CD14-positive monocyte (primary cell): ENCODE results near the gene CASQ1. TPM values are rescaled to one million over a fixed set of nuclear protein-coding genes. Genes with fewer than 3 reads are reported as not detected.

ENCODE experiments used
- DNase-seq, 3 donors: peaks; one replicate each; pipeline ENCODE4 v3.0.0-alpha.2; 2011 to 2022
- H2AFZ ChIP-seq: 2 replicates; pipeline ENCODE4 v1.6.0; 2012; ENCODE audit warnings: mild to moderate bottlenecking, low read depth, low read length, inconsistent platforms; ENCODE audit not compliant: insufficient read depth, poor library complexity, severe bottlenecking
- H3K27ac ChIP-seq, 2 donors: 1 replicate in 1 of 2; 2 replicates in 1 of 2; pipeline ENCODE4 v1.5.1; 2012 to 2013; ENCODE audit warnings: low read length in 2 of 2, control low read depth in 1 of 2, inconsistent platforms in 1 of 2, low read depth in 1 of 2, mild to moderate bottlenecking in 1 of 2
- H3K27me3 ChIP-seq, 2 donors: one replicate each; pipeline versions ENCODE4 v1.6.0 to v1.6.1; 2011 to 2013; ENCODE audit warnings: low read length in 2 of 2; ENCODE audit not compliant: control insufficient read depth in 2 of 2, insufficient read depth in 2 of 2
- H3K36me3 ChIP-seq, 2 donors: replicated peaks in 1 of 2; 1 replicate in 1 of 2; 2 replicates in 1 of 2; pipeline versions ENCODE4 v1.5.1 to v1.6.1; 2012 to 2013; ENCODE audit warnings: low read length in 2 of 2, control low read depth in 1 of 2, inconsistent platforms in 1 of 2, mild to moderate bottlenecking in 1 of 2; ENCODE audit not compliant: insufficient read depth in 2 of 2, control insufficient read depth in 1 of 2
- H3K4me1 ChIP-seq, 2 donors: 1 replicate in 1 of 2; 2 replicates in 1 of 2; pipeline versions ENCODE4 v1.5.1 to v1.6.1; 2012 to 2013; ENCODE audit warnings: low read length in 2 of 2, control low read depth in 1 of 2, inconsistent platforms in 1 of 2, mild to moderate bottlenecking in 1 of 2, moderate library complexity in 1 of 2; ENCODE audit not compliant: insufficient read depth in 2 of 2, control insufficient read depth in 1 of 2
- H3K4me2 ChIP-seq: replicated peaks from 2 replicates; pipeline ENCODE3; 2012; ENCODE audit warnings: low read length, moderate library complexity, mild to moderate bottlenecking; ENCODE audit not compliant: poor library complexity, severe bottlenecking; ENCODE audit errors: extremely low read depth
- H3K4me3 ChIP-seq, 3 experiments: fragments of 200-600 bp in 1 of 3; sonication (generic) in 1 of 3; replicated peaks in 1 of 3; 1 replicate in 2 of 3; 2 replicates in 1 of 3; pipeline ENCODE4 v1.5.1; 2011 to 2013; ENCODE audit warnings: low read length in 3 of 3, mild to moderate bottlenecking in 3 of 3, control low read depth in 2 of 3, low read depth in 2 of 3, inconsistent platforms in 1 of 3, moderate library complexity in 1 of 3
- H3K79me2 ChIP-seq: 2 replicates; pipeline ENCODE4 v1.6.0; 2012; ENCODE audit warnings: mild to moderate bottlenecking, control low read depth, inconsistent platforms, low read length, moderate library complexity; ENCODE audit not compliant: insufficient read depth
- H3K9ac ChIP-seq: 2 replicates; pipeline ENCODE4 v1.6.0; 2017; ENCODE audit warnings: low read length, mild to moderate bottlenecking; ENCODE audit not compliant: insufficient read depth, poor library complexity, severe bottlenecking
- H3K9me3 ChIP-seq, 2 donors: replicated peaks in 1 of 2; 1 replicate in 1 of 2; 2 replicates in 1 of 2; pipeline versions ENCODE4 v1.5.1 to v1.6.1; 2012 to 2013; ENCODE audit warnings: low read length in 2 of 2, control low read depth in 1 of 2; ENCODE audit not compliant: control insufficient read depth in 1 of 2, insufficient read depth in 1 of 2
- H4K20me1 ChIP-seq: 2 replicates; pipeline ENCODE4 v1.6.0; 2012; ENCODE audit warnings: mild to moderate bottlenecking, low read length, control low read depth, moderate library complexity; ENCODE audit not compliant: insufficient read depth
- H3K27ac Mint-ChIP-seq, 7 donors: one replicate each; pipeline ENCODE4 v1.8.0; 2020; ENCODE audit warnings: mild to moderate bottlenecking in 7 of 7, mixed read lengths in 7 of 7, moderate library complexity in 6 of 7, inconsistent platforms in 2 of 7
- H3K27me3 Mint-ChIP-seq, 3 donors: one replicate each; pipeline ENCODE4 v1.8.0; 2021 to 2022; ENCODE audit warnings: low read depth in 3 of 3, mild to moderate bottlenecking in 3 of 3, mixed read lengths in 3 of 3, moderate library complexity in 3 of 3, inconsistent platforms in 1 of 3
- H3K36me3 Mint-ChIP-seq, 2 donors: one replicate each; pipeline ENCODE4 v1.8.0; 2020; ENCODE audit warnings: mixed read lengths in 2 of 2, inconsistent platforms in 1 of 2, mild to moderate bottlenecking in 1 of 2
- H3K4me1 Mint-ChIP-seq: one replicate; pipeline ENCODE4 v1.8.0; 2020; ENCODE audit warnings: mild to moderate bottlenecking, mixed read lengths
- H3K4me3 Mint-ChIP-seq, 2 donors: one replicate each; pipeline ENCODE4 v1.8.0; 2020; ENCODE audit warnings: mild to moderate bottlenecking in 2 of 2, mixed read lengths in 2 of 2, moderate library complexity in 1 of 2
- H3K9me3 Mint-ChIP-seq, 7 donors: one replicate each; pipeline ENCODE4 v1.8.0; 2020 to 2022; ENCODE audit warnings: mixed read lengths in 7 of 7, mild to moderate bottlenecking in 6 of 7, moderate library complexity in 6 of 7, inconsistent platforms in 2 of 7
- WGBS: methylation state at CpG from one replicate; pipeline ENCODE4 v1.1.5; 2013; ENCODE audit warnings: missing lambda C conversion rate; ENCODE audit not compliant: insufficient coverage; 5-methylcytosine and 5-hydroxymethylcytosine counted together
- intact Hi-C, 2 donors: fragments of 100-400 bp; cut with micrococcal nuclease; formaldehyde crosslinking; loops; one replicate each; pipeline versions ENCODE4 v1.15.0 to v1.15.1; 2023
- polyA plus RNA-seq, 3 donors: library from polyadenylated mRNA; depleted of rRNA in 1 of 3; unstranded in 2 of 3; stranded (reverse) in 1 of 3; fragments of 300-500 nt in 2 of 3; fragments of >200 nt in 1 of 3; fragmentation: Illumina TruSeq in 2 of 3; gene quantifications; 1 replicate in 2 of 3; 2 replicates in 1 of 3; pipeline ENCODE4 v1.2.3, GENCODE V29; 2012 to 2021
- TF ChIP-seq, protein P1 (sequence below): fragments of 200-600 bp; IDR thresholded peaks from one replicate; pipeline ENCODE4 v1.8.0; 2022; ENCODE audit warnings: antibody characterized with exemption, mild to moderate bottlenecking

Gene CASQ1
- polyA plus RNA-seq, 3 donors = 0.09 to 11.1 TPM; not detected in 1

DNA sequence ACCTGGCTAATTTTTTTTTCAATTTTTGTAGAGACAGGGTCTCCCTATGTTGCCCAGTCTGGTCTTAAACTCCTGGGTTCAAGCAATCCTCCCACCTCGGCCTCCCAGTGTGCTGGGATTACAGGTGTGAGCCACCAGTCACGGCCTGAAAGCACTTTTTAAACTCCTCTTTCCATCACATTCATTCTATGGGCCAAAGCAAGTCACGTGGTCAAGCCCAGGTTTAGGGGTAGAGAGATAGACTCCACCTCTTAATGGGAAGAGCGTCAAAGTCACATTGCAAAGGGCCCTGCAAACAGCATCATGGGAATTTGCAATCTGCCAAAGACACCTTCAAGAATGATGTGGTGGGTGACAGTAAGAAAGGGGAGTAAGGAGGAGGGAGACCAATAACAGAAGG lies 31.8 kb upstream of the CASQ1 start:
- no peak overlapping the region for H2AFZ ChIP-seq
- H3K36me3 Mint-ChIP-seq = no peaks in the 10 kb centered on the region
- H3K4me1 ChIP-seq = peaks cover 35 to 36% of the 10 kb centered on the region in 2 donors
- no peak overlapping the region for H3K27ac ChIP-seq
- DNase-seq = no peak
- peaks cover 0 to 6% (median 1%) of the 10 kb centered on the region in 3 donors for H3K27me3 Mint-ChIP-seq
- no peak overlapping the region for H3K4me2 ChIP-seq
- no peak overlapping the region for H3K9ac ChIP-seq
- no peaks in the 10 kb centered on the region for H3K9me3 Mint-ChIP-seq
- no peaks in the 10 kb centered on the region for H3K79me2 ChIP-seq
- no peak overlapping the region for H3K4me3 ChIP-seq
- H3K36me3 ChIP-seq = no peaks in the 10 kb centered on the region
- intact Hi-C loops = no loop called here
- WGBS = no CpG with 5 or more reads among the region's 4 CpGs
- no peaks in the 10 kb centered on the region for H3K9me3 ChIP-seq
- H4K20me1 ChIP-seq = no peaks in the 10 kb centered on the region
- no peaks in the 10 kb centered on the region for H3K27me3 ChIP-seq
- TF ChIP-seq, protein P1, sequence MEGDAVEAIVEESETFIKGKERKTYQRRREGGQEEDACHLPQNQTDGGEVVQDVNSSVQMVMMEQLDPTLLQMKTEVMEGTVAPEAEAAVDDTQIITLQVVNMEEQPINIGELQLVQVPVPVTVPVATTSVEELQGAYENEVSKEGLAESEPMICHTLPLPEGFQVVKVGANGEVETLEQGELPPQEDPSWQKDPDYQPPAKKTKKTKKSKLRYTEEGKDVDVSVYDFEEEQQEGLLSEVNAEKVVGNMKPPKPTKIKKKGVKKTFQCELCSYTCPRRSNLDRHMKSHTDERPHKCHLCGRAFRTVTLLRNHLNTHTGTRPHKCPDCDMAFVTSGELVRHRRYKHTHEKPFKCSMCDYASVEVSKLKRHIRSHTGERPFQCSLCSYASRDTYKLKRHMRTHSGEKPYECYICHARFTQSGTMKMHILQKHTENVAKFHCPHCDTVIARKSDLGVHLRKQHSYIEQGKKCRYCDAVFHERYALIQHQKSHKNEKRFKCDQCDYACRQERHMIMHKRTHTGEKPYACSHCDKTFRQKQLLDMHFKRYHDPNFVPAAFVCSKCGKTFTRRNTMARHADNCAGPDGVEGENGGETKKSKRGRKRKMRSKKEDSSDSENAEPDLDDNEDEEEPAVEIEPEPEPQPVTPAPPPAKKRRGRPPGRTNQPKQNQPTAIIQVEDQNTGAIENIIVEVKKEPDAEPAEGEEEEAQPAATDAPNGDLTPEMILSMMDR = no peak
- peaks cover 32% of the 10 kb centered on the region for H3K4me1 Mint-ChIP-seq
- no peak overlapping the region for H3K27ac Mint-ChIP-seq
- no peak overlapping the region for H3K4me3 Mint-ChIP-seq

GRCh38 chr1:160159846-160160245 lies 30.5 kb upstream of the CASQ1 start:
- H3K27me3 Mint-ChIP-seq = peaks cover 0 to 4% (median 3%) of the 10 kb centered on the region in 3 donors
- no peaks in the 10 kb centered on the region for H3K9me3 ChIP-seq
- H3K27ac Mint-ChIP-seq = no peak overlapping the region
- H3K4me1 ChIP-seq = peaks cover 35 to 43% of the 10 kb centered on the region in 2 donors
- no peaks in the 10 kb centered on the region for H4K20me1 ChIP-seq
- TF ChIP-seq, protein P1 = no peak
- no peak for DNase-seq
- no peak overlapping the region for H3K4me3 ChIP-seq
- H3K4me3 Mint-ChIP-seq = no peak overlapping the region
- H3K9me3 Mint-ChIP-seq = no peaks in the 10 kb centered on the region
- intact Hi-C loops = no loop called here
- no peaks in the 10 kb centered on the region for H3K79me2 ChIP-seq
- no peaks in the 10 kb centered on the region for H3K36me3 Mint-ChIP-seq
- H3K27me3 ChIP-seq = no peaks in the 10 kb centered on the region
- H3K36me3 ChIP-seq = no peaks in the 10 kb centered on the region
- H3K4me2 ChIP-seq = no peak overlapping the region
- H2AFZ ChIP-seq = no peak overlapping the region
- peaks cover 30% of the 10 kb centered on the region for H3K4me1 Mint-ChIP-seq
- no peak overlapping the region for H3K9ac ChIP-seq
- no peak overlapping the region for H3K27ac ChIP-seq
